Measurements from ENCODE around the gene MMP1.

MMP1 gene

DNA sequence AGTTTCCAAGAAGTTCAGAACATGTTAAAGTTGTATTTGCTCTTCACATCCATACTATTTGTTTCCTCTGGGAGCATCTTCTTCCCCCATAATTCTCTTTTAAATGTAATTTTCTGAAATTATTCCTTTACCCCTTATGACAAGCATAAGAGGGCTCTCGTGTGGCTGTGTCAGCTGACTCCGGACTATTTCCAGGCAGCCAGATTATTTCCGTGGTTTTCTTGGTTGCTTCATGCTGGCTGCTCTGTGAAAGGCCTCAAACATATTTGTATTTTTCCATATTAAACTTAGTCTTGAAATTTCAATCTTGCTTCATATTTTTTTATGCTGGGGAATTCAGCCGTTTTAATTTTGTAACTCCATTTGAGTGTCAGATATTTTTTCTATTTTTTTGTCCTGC lies 2.8 kb upstream of the MMP1 start:
- H3K27me3 ChIP-seq (ENCODE audit: insufficient read depth, low read length, poor library complexity): no peaks in the 10 kb centered on the region
- no peak overlapping the region for H3K4me2 ChIP-seq (ENCODE audit: insufficient read depth, low read length)
- no peak overlapping the region for H3K27ac ChIP-seq (ENCODE audit: low read length)
- no peaks in the 10 kb centered on the region for H3K9me3 ChIP-seq (ENCODE audit: insufficient read depth, low read length, severe bottlenecking)
- H3K9ac ChIP-seq (ENCODE audit: low read depth, low read length): no peak overlapping the region
- no peak overlapping the region for H2AFZ ChIP-seq (ENCODE audit: low read depth, low read length)
- no peaks in the 10 kb centered on the region for H3K36me3 ChIP-seq (ENCODE audit: insufficient read depth, low read length)
- TF ChIP-seq EZH2 (IDR thresholded peaks at IDR 0.05; ENCODE audit: borderline replicate concordance, low read depth, low read length, severe bottlenecking): no peak
- TF ChIP-seq, protein P1, sequence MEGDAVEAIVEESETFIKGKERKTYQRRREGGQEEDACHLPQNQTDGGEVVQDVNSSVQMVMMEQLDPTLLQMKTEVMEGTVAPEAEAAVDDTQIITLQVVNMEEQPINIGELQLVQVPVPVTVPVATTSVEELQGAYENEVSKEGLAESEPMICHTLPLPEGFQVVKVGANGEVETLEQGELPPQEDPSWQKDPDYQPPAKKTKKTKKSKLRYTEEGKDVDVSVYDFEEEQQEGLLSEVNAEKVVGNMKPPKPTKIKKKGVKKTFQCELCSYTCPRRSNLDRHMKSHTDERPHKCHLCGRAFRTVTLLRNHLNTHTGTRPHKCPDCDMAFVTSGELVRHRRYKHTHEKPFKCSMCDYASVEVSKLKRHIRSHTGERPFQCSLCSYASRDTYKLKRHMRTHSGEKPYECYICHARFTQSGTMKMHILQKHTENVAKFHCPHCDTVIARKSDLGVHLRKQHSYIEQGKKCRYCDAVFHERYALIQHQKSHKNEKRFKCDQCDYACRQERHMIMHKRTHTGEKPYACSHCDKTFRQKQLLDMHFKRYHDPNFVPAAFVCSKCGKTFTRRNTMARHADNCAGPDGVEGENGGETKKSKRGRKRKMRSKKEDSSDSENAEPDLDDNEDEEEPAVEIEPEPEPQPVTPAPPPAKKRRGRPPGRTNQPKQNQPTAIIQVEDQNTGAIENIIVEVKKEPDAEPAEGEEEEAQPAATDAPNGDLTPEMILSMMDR (IDR thresholded peaks at IDR 0.05; ENCODE audit: borderline replicate concordance, extremely low read depth, low read length, poor library complexity, severe bottlenecking): no peak
- H3K79me2 ChIP-seq (ENCODE audit: insufficient read depth, low read length): no peaks in the 10 kb centered on the region
- DNase-seq (no peak), ATAC-seq (ENCODE audit: insufficient read depth, low read depth) (no peak)
- no peaks in the 10 kb centered on the region for H3K4me1 ChIP-seq (ENCODE audit: insufficient read depth, low read length)
- no peak overlapping the region for H3K4me3 ChIP-seq (ENCODE audit: low read depth in 1 of 2, low read length in 2 of 2)
- H4K20me1 ChIP-seq (ENCODE audit: insufficient read depth, low read length): no peaks in the 10 kb centered on the region

DNA sequence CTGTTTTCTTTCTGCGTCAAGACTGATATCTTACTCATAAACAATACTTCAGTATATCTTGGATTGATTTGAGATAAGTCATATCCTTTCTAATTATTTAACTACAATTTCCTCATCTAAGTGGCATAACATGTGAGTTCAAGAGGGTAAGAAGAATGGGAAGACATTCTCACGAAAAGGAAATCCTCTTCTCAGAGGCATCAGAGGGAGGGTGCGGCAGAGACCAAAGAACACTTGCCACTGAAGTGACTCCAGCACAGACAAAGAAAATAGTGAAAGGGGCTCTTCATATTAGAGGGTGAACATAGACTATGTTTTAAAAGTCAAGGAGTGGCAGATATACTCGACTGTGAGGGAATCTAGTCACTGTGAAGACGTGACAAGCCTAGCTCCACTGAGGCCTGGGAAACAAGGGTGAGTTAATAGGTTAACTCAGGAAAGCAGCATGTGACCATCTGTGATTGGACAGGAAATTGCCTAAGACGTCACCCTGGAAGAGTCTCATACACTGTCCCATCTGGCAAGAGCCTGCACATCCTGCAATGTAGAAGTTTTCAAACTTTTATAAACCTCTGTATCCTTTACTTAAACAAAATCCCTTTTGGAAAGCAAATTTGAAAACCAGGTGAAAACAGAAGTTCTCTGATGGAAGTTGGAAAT lies 1.9 kb upstream of the MMP1 start:
- Histone ChIP-seq H3K4me1 (ENCODE audit: insufficient read depth, low read length) (no peaks in the 10 kb centered on the region), H3K9me3 (ENCODE audit: insufficient read depth, low read length, severe bottlenecking) (no peaks in the 10 kb centered on the region), H3K27me3 (ENCODE audit: insufficient read depth, low read length, poor library complexity) (no peaks in the 10 kb centered on the region), H3K4me2 (ENCODE audit: insufficient read depth, low read length) (no peak overlapping the region), H3K9ac (ENCODE audit: low read depth, low read length) (no peak overlapping the region), H4K20me1 (ENCODE audit: insufficient read depth, low read length) (no peaks in the 10 kb centered on the region), H2AFZ (ENCODE audit: low read depth, low read length) (no peak overlapping the region), H3K4me3 (ENCODE audit: low read depth in 1 of 2, low read length in 2 of 2) (no peak overlapping the region), H3K79me2 (ENCODE audit: insufficient read depth, low read length) (no peaks in the 10 kb centered on the region), H3K36me3 (ENCODE audit: insufficient read depth, low read length) (no peaks in the 10 kb centered on the region), H3K27ac (ENCODE audit: low read length) (no peak overlapping the region)
- DNase-seq (no peak), ATAC-seq (ENCODE audit: insufficient read depth, low read depth) (no peak; the same call in 2 of the 3 replicates)
- TF ChIP-seq, protein P1 (IDR thresholded peaks at IDR 0.05; ENCODE audit: borderline replicate concordance, extremely low read depth, low read length, poor library complexity, severe bottlenecking): no peak
- TF ChIP-seq EZH2 (IDR thresholded peaks at IDR 0.05; ENCODE audit: borderline replicate concordance, low read depth, low read length, severe bottlenecking): no peak

DNA sequence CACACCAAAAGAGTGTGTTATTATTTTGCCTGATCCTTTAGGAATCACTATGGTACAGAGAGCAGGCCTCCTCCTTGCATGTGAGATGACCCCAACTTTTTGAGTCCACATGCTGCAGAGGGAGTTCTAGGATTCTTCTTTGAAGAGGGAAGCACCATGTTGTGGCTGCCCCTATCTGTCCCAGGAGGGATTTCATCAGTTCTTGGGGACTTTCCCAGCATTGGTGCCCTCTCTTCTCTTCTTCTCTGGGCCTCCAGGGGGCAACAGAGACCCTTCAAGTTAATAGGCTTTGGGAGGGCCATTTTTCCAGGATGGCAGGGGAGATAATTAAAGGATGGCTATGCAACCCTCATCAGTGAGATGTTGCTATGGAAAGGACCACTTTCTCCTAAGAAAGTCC lies 3.6 kb downstream of the MMP1 start:
- no peak overlapping the region for H2AFZ ChIP-seq (ENCODE audit: low read depth, low read length)

More for the DNA sequence above, 3.6 kb downstream of the MMP1 start:
- Histone ChIP-seq H3K9ac (ENCODE audit: low read depth, low read length) (no peak overlapping the region), H4K20me1 (ENCODE audit: insufficient read depth, low read length) (no peaks in the 10 kb centered on the region), H3K4me3 (ENCODE audit: low read depth in 1 of 2, low read length in 2 of 2) (no peak overlapping the region), H3K9me3 (ENCODE audit: insufficient read depth, low read length, severe bottlenecking) (no peaks in the 10 kb centered on the region), H3K27ac (ENCODE audit: low read length) (no peak overlapping the region), H3K4me2 (ENCODE audit: insufficient read depth, low read length) (no peak overlapping the region), H3K36me3 (ENCODE audit: insufficient read depth, low read length) (no peaks in the 10 kb centered on the region), H3K27me3 (ENCODE audit: insufficient read depth, low read length, poor library complexity) (no peaks in the 10 kb centered on the region), H3K79me2 (ENCODE audit: insufficient read depth, low read length) (no peaks in the 10 kb centered on the region), H3K4me1 (ENCODE audit: insufficient read depth, low read length) (no peaks in the 10 kb centered on the region)
- TF ChIP-seq, protein P1 (IDR thresholded peaks at IDR 0.05; ENCODE audit: borderline replicate concordance, extremely low read depth, low read length, poor library complexity, severe bottlenecking): peak; percentile 56
- TF ChIP-seq EZH2 (IDR thresholded peaks at IDR 0.05; ENCODE audit: borderline replicate concordance, low read depth, low read length, severe bottlenecking): no peak
- peak; percentile 18 for DNase-seq
- peak; percentile 77 for ATAC-seq (ENCODE audit: insufficient read depth, low read depth)

Data from DND-41 (cell line).